GM21717 (cell line): Measurements from ENCODE around the gene BBS9.

Experiments
- ATAC-seq: cut with Tn5 transposase; IDR thresholded peaks from one replicate; pipeline ENCODE4 v1.9.1; 2021; ENCODE audit warnings: mild to moderate bottlenecking, moderate library complexity; ENCODE audit not compliant: unreplicated experiment

The BBS9 gene

GRCh38 chr7:33632840-33633525 lies 503.6 kb downstream of the BBS9 start:
- no peak for ATAC-seq

GRCh38 chr7:33634606-33635005 lies 505.2 kb downstream of the BBS9 start:
- no peak for ATAC-seq

- ATAC-seq: no peak
Observed at GRCh38 chr7:33636359-33636758, 507.0 kb downstream of the BBS9 start.

GRCh38 chr7:33639552-33640197 lies 510.3 kb downstream of the BBS9 start:
- no peak for ATAC-seq

- no peak for ATAC-seq
Observed at GRCh38 chr7:33640741-33641140, 511.4 kb downstream of the BBS9 start.

GRCh38 chr7:33642312-33642711 lies 512.9 kb downstream of the BBS9 start:
- no peak for ATAC-seq

- no peak for ATAC-seq
Observed at GRCh38 chr7:33643530-33643929, 514.2 kb downstream of the BBS9 start.

- no peak for ATAC-seq
Observed at GRCh38 chr7:33644489-33644888, 515.1 kb downstream of the BBS9 start.

GRCh38 chr7:33645104-33645503 lies 515.7 kb downstream of the BBS9 start:
- no peak for ATAC-seq

- ATAC-seq: no peak
Observed at GRCh38 chr7:33646166-33646565, 516.8 kb downstream of the BBS9 start.

- ATAC-seq: no peak
Observed at GRCh38 chr7:33646891-33647391, 517.6 kb downstream of the BBS9 start.

GRCh38 chr7:33649476-33650441 lies 520.4 kb downstream of the BBS9 start:
- no peak for ATAC-seq

- ATAC-seq: no peak
Observed at GRCh38 chr7:33650828-33651227, 521.5 kb downstream of the BBS9 start.

- ATAC-seq: no peak
Observed at GRCh38 chr7:33651998-33652515, 522.7 kb downstream of the BBS9 start.

- ATAC-seq: no peak
Observed at GRCh38 chr7:33654676-33655075, 525.3 kb downstream of the BBS9 start.
